Stimulated activated CD4-positive, alpha-beta T cell treated with anti-CD3 and anti-CD28 coated beads, TNF-alpha, amount 100 ng/mL, for 48 hours (primary cell): ENCODE measurements around the gene ING2.
"Not testable (repeated sequence)": the region's sequence is repeated elsewhere in the genome, so short reads cannot be mapped to it uniquely, and the experiment has no call there.

ENCODE experiments used
- DNase-seq, 3 donors: peaks; one replicate each; pipeline ENCODE4 v3.0.0-alpha.2; 2020; ENCODE audit warnings: low read depth in 3 of 3

ING2 gene, protein sequence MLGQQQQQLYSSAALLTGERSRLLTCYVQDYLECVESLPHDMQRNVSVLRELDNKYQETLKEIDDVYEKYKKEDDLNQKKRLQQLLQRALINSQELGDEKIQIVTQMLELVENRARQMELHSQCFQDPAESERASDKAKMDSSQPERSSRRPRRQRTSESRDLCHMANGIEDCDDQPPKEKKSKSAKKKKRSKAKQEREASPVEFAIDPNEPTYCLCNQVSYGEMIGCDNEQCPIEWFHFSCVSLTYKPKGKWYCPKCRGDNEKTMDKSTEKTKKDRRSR

DNA sequence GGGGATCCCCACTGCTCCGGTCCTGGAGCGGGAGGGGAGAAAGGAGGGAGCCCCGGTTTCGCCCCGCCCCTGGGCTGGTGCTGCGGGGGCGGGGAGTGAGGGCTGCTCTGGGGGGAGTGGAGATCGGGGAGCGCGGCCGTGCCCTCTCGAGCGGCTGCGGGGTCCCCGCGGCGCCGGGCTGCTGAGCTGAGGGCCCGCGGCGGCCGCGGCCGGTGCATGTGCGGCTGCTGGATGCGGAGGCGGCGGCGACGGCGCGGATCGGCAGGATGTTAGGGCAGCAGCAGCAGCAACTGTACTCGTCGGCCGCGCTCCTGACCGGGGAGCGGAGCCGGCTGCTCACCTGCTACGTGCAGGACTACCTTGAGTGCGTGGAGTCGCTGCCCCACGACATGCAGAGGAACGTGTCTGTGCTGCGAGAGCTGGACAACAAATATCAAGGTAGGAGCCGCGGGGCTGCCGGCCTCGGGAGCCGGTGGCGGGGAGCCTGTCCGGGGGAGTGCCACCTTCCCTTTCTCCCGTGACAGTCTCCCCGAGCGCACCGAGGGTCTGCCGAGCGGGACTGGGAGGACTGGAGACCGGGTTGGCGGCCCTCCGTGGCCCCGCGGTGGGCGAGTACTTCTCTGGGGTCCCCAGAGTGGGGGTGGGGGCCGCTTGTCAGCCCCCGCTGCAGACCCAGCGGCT lies at the start of gene ING2:
Gene ING2, plus strand, starts transcription at position 129 of the 681 bp plus-strand sequence. Its CDS starts 138 bp downstream, at position 267.
- peak in 1 of 3 donors; percentile 2 for DNase-seq

DNA sequence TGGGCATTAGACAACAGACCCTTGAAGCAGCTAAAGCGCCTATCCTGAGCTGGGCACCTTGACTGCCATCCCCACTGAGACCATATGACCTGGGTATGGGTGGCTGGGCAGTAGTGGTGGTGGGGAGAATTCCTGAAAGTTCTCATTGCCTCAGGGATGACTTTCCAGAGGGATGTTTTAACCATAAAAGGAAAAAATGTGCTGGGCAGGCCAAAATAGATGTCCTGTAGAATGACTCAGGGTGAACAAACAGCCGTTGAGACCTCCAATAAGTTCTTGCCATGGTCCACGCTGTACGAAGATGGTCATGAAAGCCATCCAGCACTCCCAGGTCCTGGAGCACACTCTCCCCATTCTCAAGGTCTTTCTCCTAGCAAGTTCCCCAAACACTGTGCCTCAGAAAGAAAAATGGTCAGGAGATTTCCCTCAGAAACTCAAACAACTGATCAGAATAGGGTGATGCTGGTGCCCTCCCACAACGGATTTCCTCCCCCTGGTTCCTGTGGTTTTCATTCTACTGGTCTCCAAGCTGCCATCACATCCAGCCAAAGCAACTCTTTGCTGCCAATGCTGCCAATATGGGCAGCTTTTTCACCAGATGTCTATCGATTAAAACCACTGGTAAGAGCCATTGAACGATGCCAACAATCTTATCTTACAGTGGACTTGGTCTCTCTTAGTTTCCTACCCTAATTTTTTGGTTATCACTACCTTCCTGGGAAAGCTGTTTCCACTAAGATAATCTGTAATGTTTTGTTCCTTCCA lies 49.2 kb upstream of the ING2 start:
- DNase-seq = no peak

- DNase-seq = no peak
Observed at GRCh38 chr4:183458005-183458404, 46.9 kb upstream of the ING2 start.

GRCh38 chr4:183463903-183464619 lies 40.8 kb upstream of the ING2 start:
- not testable (repeated sequence) for DNase-seq

DNA sequence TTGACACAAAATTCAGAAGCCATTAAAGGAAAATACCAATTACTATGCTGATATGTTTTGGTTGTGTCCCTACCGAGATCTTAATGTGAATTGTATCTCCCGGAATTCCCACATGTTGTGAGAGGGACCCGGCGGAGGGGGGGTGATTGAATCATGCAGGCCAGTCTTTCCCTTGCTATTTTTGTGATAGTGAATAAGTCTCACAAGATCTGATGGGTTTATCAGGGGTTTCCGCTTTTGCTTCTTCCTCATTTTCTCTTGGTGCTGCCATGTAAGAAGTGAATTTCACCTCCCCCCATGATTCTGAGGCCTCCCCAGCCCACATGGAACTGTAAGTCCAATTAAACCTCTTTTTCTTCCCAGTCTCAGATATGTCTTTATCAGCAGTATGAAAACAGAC lies 39.0 kb upstream of the ING2 start:
- DNase-seq = not testable (repeated sequence)

- no peak for DNase-seq
Observed at GRCh38 chr4:183467246-183467645, 37.6 kb upstream of the ING2 start.

DNA sequence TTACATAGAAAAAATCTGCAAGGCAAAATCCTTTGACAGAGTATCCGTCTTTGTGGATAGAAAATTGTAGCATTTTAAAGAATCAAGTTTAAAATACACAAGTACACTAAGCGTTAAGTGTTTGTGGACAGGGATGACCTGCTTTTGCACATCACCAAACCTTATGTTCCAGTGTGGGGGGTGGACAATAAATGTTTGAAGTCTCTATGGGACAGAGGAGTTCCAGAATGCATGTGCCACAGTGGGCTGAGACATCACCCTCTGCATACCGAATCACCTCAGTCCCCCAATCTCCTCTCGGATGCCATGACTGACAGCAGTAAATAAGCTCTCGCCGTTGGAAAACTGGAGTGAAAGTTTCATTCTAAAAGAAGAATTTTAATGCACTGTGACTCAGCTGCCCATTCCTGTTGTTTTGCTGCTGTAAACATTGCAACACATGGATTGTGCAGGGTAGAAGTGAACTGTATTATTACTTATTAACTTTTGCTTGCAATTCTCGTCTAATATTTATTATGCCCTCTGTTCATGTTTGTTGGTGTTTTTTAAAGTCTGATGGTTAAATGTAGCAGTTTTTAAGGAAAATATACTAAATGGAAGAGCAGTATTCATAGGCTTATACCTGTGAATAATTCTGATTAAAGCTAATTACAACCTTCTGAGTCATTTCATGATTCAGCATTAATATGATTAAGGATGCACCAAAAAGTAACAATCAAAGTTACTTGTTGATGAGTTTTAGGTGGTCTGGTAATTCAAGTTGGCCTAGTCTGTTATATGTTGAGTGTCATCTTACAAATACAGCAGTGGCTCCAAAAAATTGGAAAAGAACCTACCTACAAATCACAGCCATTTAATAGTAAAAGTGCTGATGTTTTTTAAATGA lies 36.4 kb upstream of the ING2 start:
- DNase-seq = no peak

GRCh38 chr4:183469285-183469684 lies 35.6 kb upstream of the ING2 start:
- DNase-seq = no peak

- DNase-seq = no peak
Observed at GRCh38 chr4:183469936-183470335, 34.9 kb upstream of the ING2 start.

- no peak for DNase-seq
Observed at GRCh38 chr4:183470821-183471220, 34.0 kb upstream of the ING2 start.

- peak; percentile 41 to 78 (median 77) for DNase-seq
Observed at GRCh38 chr4:183471946-183472708, 32.7 kb upstream of the ING2 start.

- DNase-seq = no peak
Observed at GRCh38 chr4:183478123-183478522, 26.7 kb upstream of the ING2 start.

DNA sequence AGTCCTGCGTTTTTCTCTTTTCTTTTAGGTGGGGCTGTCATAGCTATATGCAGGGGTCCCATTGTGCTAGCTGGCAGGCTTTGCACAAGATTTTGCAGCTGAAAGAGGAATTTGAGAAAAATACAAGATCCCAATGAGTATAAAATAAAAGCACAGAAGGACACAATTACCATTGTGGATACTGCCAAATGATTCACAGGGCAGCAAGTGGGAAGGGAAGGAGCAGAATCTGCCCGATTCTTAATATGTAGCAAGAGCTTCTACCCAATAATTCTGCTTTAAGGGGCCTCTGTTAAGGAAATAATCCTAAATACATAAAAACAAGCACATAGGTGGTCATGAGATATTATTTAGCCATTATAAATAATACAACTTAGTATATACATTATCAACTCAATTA lies 25.9 kb upstream of the ING2 start:
- DNase-seq = no peak

DNA sequence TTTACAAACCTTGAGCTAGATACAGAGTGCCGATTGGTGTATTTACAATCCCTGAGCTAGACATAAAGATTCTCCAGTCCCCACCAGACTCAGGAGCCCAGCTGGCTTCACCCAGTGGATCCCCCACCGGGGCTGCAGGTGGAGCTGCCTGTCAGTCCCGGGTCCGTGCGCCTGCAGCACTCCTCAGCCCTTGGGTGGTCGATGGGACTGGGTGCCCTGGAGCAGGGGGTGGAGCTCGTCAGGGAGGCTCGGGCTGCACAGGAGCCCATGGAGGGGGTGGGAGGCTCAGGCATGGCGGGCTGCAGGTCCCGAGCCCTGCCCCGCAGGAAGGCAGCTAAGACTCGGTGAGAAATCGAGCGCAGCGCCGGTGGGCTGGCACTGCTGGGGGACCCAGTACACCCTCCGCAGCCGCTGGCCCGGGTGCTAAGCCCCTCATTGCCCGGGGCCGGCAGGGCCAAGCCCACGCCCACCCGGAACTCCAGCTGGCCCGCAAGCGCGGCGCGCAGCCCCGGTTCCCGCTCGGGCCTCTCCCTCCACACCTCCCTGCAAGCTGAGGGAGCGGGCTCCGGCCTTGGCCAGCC lies 22.3 kb upstream of the ING2 start:
- DNase-seq = not testable (repeated sequence)

DNA sequence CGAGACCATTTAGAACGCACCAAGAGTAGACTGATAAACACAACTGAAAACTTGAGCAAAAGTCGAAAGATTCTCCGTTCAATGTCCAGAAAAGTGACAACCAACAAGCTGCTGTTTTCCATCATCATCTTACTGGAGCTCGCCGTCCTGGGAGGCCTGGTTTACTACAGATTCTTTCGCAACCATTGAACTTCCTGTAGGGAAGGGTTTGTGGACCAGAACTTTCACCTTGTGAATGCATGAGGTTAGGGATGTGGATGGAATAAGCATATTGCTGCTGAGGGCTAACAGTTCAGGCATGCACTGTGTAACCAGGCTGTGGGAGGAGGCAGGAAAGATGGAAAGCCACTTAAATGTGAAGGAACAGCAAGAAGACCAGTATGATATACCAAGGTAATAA lies 20.9 kb upstream of the ING2 start:
- no peak for DNase-seq

DNA sequence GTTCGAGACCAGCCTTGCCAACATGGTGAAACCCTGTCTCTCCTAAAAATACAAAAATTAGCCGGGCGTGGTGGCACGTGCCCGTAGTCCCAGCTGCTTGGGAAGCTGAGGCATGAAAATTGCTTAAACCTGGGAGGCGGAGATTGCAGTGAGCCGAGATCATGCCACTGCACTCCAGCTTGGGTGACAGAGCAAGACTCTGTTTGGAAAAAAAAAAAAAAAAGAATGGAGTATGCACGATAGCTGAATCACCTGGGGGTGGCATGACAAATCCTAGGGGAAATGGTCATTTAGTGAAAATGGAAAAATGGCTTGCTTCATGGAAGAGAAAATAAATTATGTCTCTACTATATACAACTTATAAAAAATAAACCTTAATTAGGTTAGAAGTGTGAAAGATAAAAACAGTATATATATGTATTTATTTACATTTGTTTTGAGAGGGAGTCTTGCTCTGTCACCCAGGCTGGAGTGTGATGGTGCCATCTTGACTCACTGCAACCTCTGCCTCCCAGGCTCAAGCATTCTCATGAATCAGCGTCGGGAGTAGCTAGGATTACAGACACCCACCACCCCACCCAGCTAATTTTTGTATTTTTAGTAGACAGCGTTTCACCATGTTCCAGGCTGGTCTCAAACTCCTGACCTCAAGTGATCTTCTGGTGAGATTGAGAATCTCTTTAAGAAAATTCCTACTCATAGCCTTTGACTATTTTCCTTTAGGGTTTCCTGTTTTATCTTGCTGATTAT lies 19.3 kb upstream of the ING2 start:
- no peak for DNase-seq

- no peak for DNase-seq
Observed at GRCh38 chr4:183492791-183493222, 12.1 kb upstream of the ING2 start.

GRCh38 chr4:183493246-183493645 lies 11.6 kb upstream of the ING2 start:
- no peak for DNase-seq

- DNase-seq = no peak
Observed at GRCh38 chr4:183495184-183495583, 9.7 kb upstream of the ING2 start.
